Smooth muscle cell (in vitro differentiated cells): ENCODE results near the gene SLC4A8. TPM values are rescaled to one million over a fixed set of nuclear protein-coding genes. Genes with fewer than 3 reads are reported as not detected.

Experiments used
- DNase-seq: peaks from one replicate; lab custom pipeline; 2025; ENCODE audit not compliant: unreplicated experiment; lab: John Stamatoyannopoulos, UW
- H2AFZ ChIP-seq: fragments of 200-600 bp; sonication (generic); 2 replicates; pipeline ENCODE4 v1.6.0; 2016; ENCODE audit warnings: antibody characterized with exemption, low read depth, mild to moderate bottlenecking
- H3F3A ChIP-seq: fragments of 200-600 bp; sonication (generic); 2 replicates; pipeline ENCODE4 v1.6.0; 2017; ENCODE audit warnings: antibody characterized with exemption, low read depth
- H3K27ac ChIP-seq: fragments of 200-600 bp; sonication (generic); 2 replicates; pipeline ENCODE4 v1.5.1; 2016; ENCODE audit warnings: low read depth, mild to moderate bottlenecking
- H3K27me3 ChIP-seq: fragments of 200-600 bp; sonication (generic); 2 replicates; pipeline ENCODE4 v1.6.1; 2016; ENCODE audit warnings: low read depth, mild to moderate bottlenecking
- H3K36me3 ChIP-seq: fragments of 200-600 bp; sonication (generic); 2 replicates; pipeline ENCODE4 v1.5.1; 2016; ENCODE audit warnings: low read depth
- H3K4me1 ChIP-seq: fragments of 200-600 bp; sonication (generic); 2 replicates; pipeline ENCODE4 v1.5.1; 2016; ENCODE audit warnings: low read depth
- H3K4me2 ChIP-seq: fragments of 200-600 bp; sonication (generic); 2 replicates; pipeline ENCODE4 v1.6.0; 2016; ENCODE audit warnings: mild to moderate bottlenecking
- H3K4me3 ChIP-seq: fragments of 200-600 bp; sonication (generic); 2 replicates; pipeline ENCODE4 v1.5.1; 2016; ENCODE audit warnings: mild to moderate bottlenecking
- H3K79me2 ChIP-seq: fragments of 200-600 bp; sonication (generic); 2 replicates; pipeline ENCODE4 v1.6.0; 2016; ENCODE audit warnings: low read depth, mild to moderate bottlenecking
- H3K9ac ChIP-seq: fragments of 200-600 bp; sonication (generic); 2 replicates; pipeline ENCODE4 v1.6.0; 2016; ENCODE audit warnings: low read depth
- H3K9me3 ChIP-seq: fragments of 200-600 bp; sonication (generic); replicated peaks from 2 replicates; pipeline ENCODE4 v1.5.1; 2016; ENCODE audit warnings: low read depth
- H4K20me1 ChIP-seq: fragments of 200-600 bp; sonication (generic); 2 replicates; pipeline ENCODE4 v1.6.0; 2016; ENCODE audit warnings: low read depth
- CTCF ChIP-seq: fragments of 200-600 bp; sonication (generic); IDR thresholded peaks from 2 replicates; pipeline ENCODE4 v1.5.1; 2017; ENCODE audit warnings: borderline replicate concordance, mild to moderate bottlenecking, antibody characterized with exemption; ENCODE audit not compliant: insufficient read depth, poor library complexity, severe bottlenecking
- WGBS: methylation state at CpG from one replicate; pipeline ENCODE4 v1.1.7; 2016; ENCODE audit warnings: low lambda C conversion rate; 5-methylcytosine and 5-hydroxymethylcytosine counted together
- polyA plus RNA-seq: library from polyadenylated mRNA; unstranded; fragments of >200 nt; fragmentation: Nextera tagmentation; extraction: Ambion mirVana; gene quantifications from 2 replicates; pipeline ENCODE4 v1.2.1, GENCODE V29; 2016
- total RNA-seq: library from RNA; depleted of rRNA; stranded (reverse); fragments of >200 nt; gene quantifications from 2 replicates; pipeline ENCODE4 v1.2.3, GENCODE V29; 2014

SLC4A8 gene
- total and polyA plus RNA-seq, 2 experiments from 2014 or later, result 1.00 to 5.2 TPM

GRCh38 chr12:51383269-51383905 lies 41.2 kb upstream of the SLC4A8 start:
- Histone ChIP-seq H3K4me3 (no peak overlapping the region), H3K4me2 (no peak overlapping the region), H2AFZ (no peak overlapping the region), H4K20me1 (no peaks in the 10 kb centered on the region), H3K27ac (no peak overlapping the region), H3K27me3 (no peaks in the 10 kb centered on the region), H3K4me1 (peaks cover 9% of the 10 kb centered on the region), H3K36me3 (no peaks in the 10 kb centered on the region), H3F3A (no peaks in the 10 kb centered on the region), H3K9me3 (no peaks in the 10 kb centered on the region), H3K9ac (no peak overlapping the region), H3K79me2 (no peaks in the 10 kb centered on the region)
- no peak for TF ChIP-seq CTCF
- 61% methylated on average over 6 of the region's 6 CpGs for WGBS
- DNase-seq, result no peak

GRCh38 chr12:51386351-51386750 lies 38.3 kb upstream of the SLC4A8 start:
- H3K4me2 ChIP-seq, result no peak overlapping the region
- WGBS, result 78% methylated on average over 4 of the region's 4 CpGs
- DNase-seq, result no peak
- TF ChIP-seq CTCF, result no peak
- H3K27ac ChIP-seq, result no peak overlapping the region
- H3K9ac ChIP-seq, result no peak overlapping the region
- H3K27me3 ChIP-seq, result no peaks in the 10 kb centered on the region
- H3K4me1 ChIP-seq, result peaks cover 9% of the 10 kb centered on the region
- no peaks in the 10 kb centered on the region for H4K20me1 ChIP-seq
- no peaks in the 10 kb centered on the region for H3K36me3 ChIP-seq
- no peaks in the 10 kb centered on the region for H3K79me2 ChIP-seq
- no peaks in the 10 kb centered on the region for H3K9me3 ChIP-seq
- H2AFZ ChIP-seq, result no peak overlapping the region
- no peak overlapping the region for H3K4me3 ChIP-seq
- H3F3A ChIP-seq, result peaks cover 4% of the 10 kb centered on the region

GRCh38 chr12:51388069-51388799 lies 36.4 kb upstream of the SLC4A8 start:
- TF ChIP-seq CTCF, result no peak
- Histone ChIP-seq H2AFZ (peak overlapping the region; percentile 47), H3K4me1 (peaks cover 8% of the 10 kb centered on the region), H3K27me3 (no peaks in the 10 kb centered on the region), H3K36me3 (no peaks in the 10 kb centered on the region), H3K27ac (peak overlapping the region; percentile 55), H3K4me2 (peak overlapping the region; percentile 39), H3K9ac (peak overlapping the region; percentile 13), H3F3A (peaks cover 7% of the 10 kb centered on the region), H3K9me3 (no peaks in the 10 kb centered on the region), H3K4me3 (no peak overlapping the region), H4K20me1 (no peaks in the 10 kb centered on the region), H3K79me2 (no peaks in the 10 kb centered on the region)
- 41% methylated on average over 10 of the region's 10 CpGs for WGBS
- no peak for DNase-seq
